Measurements from ENCODE around the gene RAB3IL1.

Gene RAB3IL1

GRCh38 chr11:61870541-61871031, 46.8 kb downstream of the RAB3IL1 start:
- peak overlapping the region in 1 of 2 experiments; percentile 58 for H3K27ac ChIP-seq (ENCODE audit: insufficient read depth in 1 of 2, low read depth in 1 of 2, low read length in 2 of 2, poor library complexity in 1 of 2, severe bottlenecking in 2 of 2)
- WGBS (ENCODE audit: insufficient coverage): 72% methylated on average over 8 of the region's 10 CpGs
- no peak for DNase-seq
- POLR2A ChIA-PET: interaction anchor here (0.6 to 1.8 kb wide), 2 partner anchors 54 to 56 kb away, joined by 3 to 4 read pairs; partner anchors contain the start of gene FADS1
- CTCF ChIA-PET: interaction anchor here (0.5 to 23.7 kb wide), 21 partner anchors 16 to 239 kb away, joined by 3 to 344 read pairs (median 4); partner anchors contain the start of genes FADS2 and FADS3
- H3K36me3 ChIP-seq (ENCODE audit: control insufficient read depth in 4 of 4, insufficient read depth in 4 of 4, low read length in 3 of 4): peaks cover 2 to 20% (median 15%) of the 10 kb centered on the region in 4 experiments
- H3K9me3 ChIP-seq (ENCODE audit: control extremely low read depth in 1 of 5, control insufficient read depth in 4 of 5, insufficient read depth in 2 of 5, low read depth in 1 of 5, low read length in 4 of 5): no peaks in the 10 kb centered on the region
- no peak overlapping the region for H3K4me3 ChIP-seq (ENCODE audit: control insufficient read depth in 1 of 7, extremely low read depth in 1 of 7, insufficient read depth in 4 of 7, low read depth in 2 of 7, low read length in 6 of 7)
- peaks cover 0 to 14% (median 6%) of the 10 kb centered on the region in 4 experiments for H3K4me1 ChIP-seq (ENCODE audit: control extremely low read depth in 1 of 4, control insufficient read depth in 4 of 4, insufficient read depth in 4 of 4, low read length in 3 of 4)
- peaks cover 0 to 2% (median 0%) of the 10 kb centered on the region in 5 experiments for H3K27me3 ChIP-seq (replicated peaks in 2 of 5; ENCODE audit: control insufficient read depth in 4 of 5, insufficient read depth in 5 of 5, low read length in 4 of 5)

GRCh38 chr11:61869708-61870451, 47.5 kb downstream of the RAB3IL1 start:
- Histone ChIP-seq H3K9me3 (ENCODE audit: control extremely low read depth in 1 of 5, control insufficient read depth in 4 of 5, insufficient read depth in 2 of 5, low read depth in 1 of 5, low read length in 4 of 5) (no peaks in the 10 kb centered on the region), H3K4me3 (ENCODE audit: control insufficient read depth in 1 of 7, extremely low read depth in 1 of 7, insufficient read depth in 4 of 7, low read depth in 2 of 7, low read length in 6 of 7) (no peak overlapping the region), H3K36me3 (ENCODE audit: control insufficient read depth in 4 of 4, insufficient read depth in 4 of 4, low read length in 3 of 4) (peaks cover 5 to 27% (median 22%) of the 10 kb centered on the region in 4 experiments), H3K27me3 (replicated peaks in 2 of 5; ENCODE audit: control insufficient read depth in 4 of 5, insufficient read depth in 5 of 5, low read length in 4 of 5) (peaks cover 0 to 2% (median 0%) of the 10 kb centered on the region in 5 experiments), H3K4me1 (ENCODE audit: control extremely low read depth in 1 of 4, control insufficient read depth in 4 of 4, insufficient read depth in 4 of 4, low read length in 3 of 4) (peaks cover 0 to 14% (median 6%) of the 10 kb centered on the region in 4 experiments), H3K27ac (ENCODE audit: insufficient read depth in 1 of 2, low read depth in 1 of 2, low read length in 2 of 2, poor library complexity in 1 of 2, severe bottlenecking in 2 of 2) (peak overlapping the region in 1 of 2 experiments; percentile 58)
- ChIA-PET CTCF (interaction anchor here (0.5 to 23.7 kb wide), 19 partner anchors 16 to 302 kb away, joined by 3 to 344 read pairs (median 4); partner anchors contain the start of genes FADS2 and FADS3), POLR2A (interaction anchor here (1.8 kb wide), 1 partner anchor 53 kb away, joined by 4 read pairs; the partner anchor contains the start of gene FADS1)
- peak; percentile 14 to 64 (median 34) for DNase-seq
- 91% methylated on average over 19 of the region's 21 CpGs for WGBS (ENCODE audit: insufficient coverage)

DNA sequence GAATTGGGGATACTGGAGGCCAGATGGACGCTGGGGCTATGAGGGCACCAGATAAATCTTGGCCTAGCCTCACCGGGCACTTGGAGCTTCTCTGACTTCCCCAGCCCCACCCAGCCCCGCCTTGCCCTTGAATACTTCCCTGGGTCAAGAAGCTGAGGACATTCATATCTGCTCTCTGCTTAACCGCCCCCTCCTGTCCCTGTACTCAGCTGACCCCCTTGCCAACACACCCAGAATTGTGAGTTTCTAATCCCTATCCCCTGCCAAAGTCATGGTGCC, 48.0 kb downstream of the RAB3IL1 start:
- peaks cover 0 to 2% (median 0%) of the 10 kb centered on the region in 5 experiments for H3K27me3 ChIP-seq (replicated peaks in 2 of 5; ENCODE audit: control insufficient read depth in 4 of 5, insufficient read depth in 5 of 5, low read length in 4 of 5)
- CTCF ChIA-PET: interaction anchor here (0.9 to 23.7 kb wide), 11 partner anchors 22 to 302 kb away, joined by 3 to 344 read pairs (median 9); partner anchors contain the start of genes FADS2 and FADS3
- DNase-seq: no peak
- 96% methylated on average over 4 of the region's 4 CpGs for WGBS (ENCODE audit: insufficient coverage)
- H3K27ac ChIP-seq (ENCODE audit: insufficient read depth in 1 of 2, low read depth in 1 of 2, low read length in 2 of 2, poor library complexity in 1 of 2, severe bottlenecking in 2 of 2): peak overlapping the region in 1 of 2 experiments; percentile 58
- peaks cover 5 to 32% (median 24%) of the 10 kb centered on the region in 4 experiments for H3K36me3 ChIP-seq (ENCODE audit: control insufficient read depth in 4 of 4, insufficient read depth in 4 of 4, low read length in 3 of 4)
- H3K4me3 ChIP-seq (ENCODE audit: control insufficient read depth in 1 of 7, extremely low read depth in 1 of 7, insufficient read depth in 4 of 7, low read depth in 2 of 7, low read length in 6 of 7): no peak overlapping the region
- POLR2A ChIA-PET: no interaction called here
- H3K9me3 ChIP-seq (ENCODE audit: control extremely low read depth in 1 of 5, control insufficient read depth in 4 of 5, insufficient read depth in 2 of 5, low read depth in 1 of 5, low read length in 4 of 5): no peaks in the 10 kb centered on the region
- peaks cover 0 to 14% (median 6%) of the 10 kb centered on the region in 4 experiments for H3K4me1 ChIP-seq (ENCODE audit: control extremely low read depth in 1 of 4, control insufficient read depth in 4 of 4, insufficient read depth in 4 of 4, low read length in 3 of 4)

DNA sequence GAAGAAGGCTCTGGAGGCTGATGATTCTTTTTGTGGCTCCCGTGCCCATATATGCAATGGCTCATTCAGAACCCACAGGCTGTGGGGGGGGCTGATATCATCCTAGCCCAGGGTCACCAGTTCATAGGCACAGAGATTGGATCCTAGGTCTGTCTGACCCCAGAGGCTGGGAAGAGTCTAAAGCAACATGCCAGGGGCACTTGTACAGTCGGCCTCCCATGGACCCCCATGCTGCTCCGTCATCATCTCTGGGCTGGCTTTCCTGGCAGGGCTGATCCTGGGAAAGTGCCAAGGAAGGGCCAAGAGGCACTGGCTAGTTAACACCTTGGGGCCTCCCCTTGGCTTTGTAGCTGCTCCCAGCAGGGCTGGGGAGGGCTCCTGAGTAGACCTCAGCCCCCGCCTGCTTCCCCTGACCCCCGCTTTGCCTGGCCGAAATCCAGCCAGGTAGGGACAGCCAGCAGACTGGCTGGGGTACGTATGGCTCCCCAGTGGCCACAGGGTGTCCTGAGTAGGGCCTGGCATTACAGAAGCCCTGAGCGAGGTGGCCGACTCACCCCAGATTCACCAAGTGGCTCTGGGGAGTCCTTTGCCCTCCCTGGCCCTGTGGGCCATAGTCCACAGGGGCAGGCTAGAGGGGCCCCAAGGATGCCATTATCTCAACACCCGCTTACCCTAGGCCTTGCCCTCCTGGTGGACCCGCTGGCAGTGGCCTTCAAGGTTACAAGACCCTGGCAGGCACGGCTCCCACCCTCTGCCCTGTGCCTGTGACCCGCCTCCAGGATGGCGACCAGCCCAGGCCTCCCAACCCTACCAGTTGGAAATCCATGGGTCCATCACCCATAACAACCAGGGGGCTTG, 48.6 kb downstream of the RAB3IL1 start:
- H3K27ac ChIP-seq (ENCODE audit: insufficient read depth in 1 of 2, low read depth in 1 of 2, low read length in 2 of 2, poor library complexity in 1 of 2, severe bottlenecking in 2 of 2): no peak overlapping the region
- H3K4me1 ChIP-seq (ENCODE audit: control extremely low read depth in 1 of 4, control insufficient read depth in 4 of 4, insufficient read depth in 4 of 4, low read length in 3 of 4): peaks cover 0 to 14% (median 6%) of the 10 kb centered on the region in 4 experiments
- DNase-seq: no peak
- 85% methylated on average over 9 of the region's 14 CpGs for WGBS (ENCODE audit: insufficient coverage)
- H3K4me3 ChIP-seq (ENCODE audit: control insufficient read depth in 1 of 7, extremely low read depth in 1 of 7, insufficient read depth in 4 of 7, low read depth in 2 of 7, low read length in 6 of 7): no peak overlapping the region
- peaks cover 0 to 2% (median 0%) of the 10 kb centered on the region in 5 experiments for H3K27me3 ChIP-seq (replicated peaks in 2 of 5; ENCODE audit: control insufficient read depth in 4 of 5, insufficient read depth in 5 of 5, low read length in 4 of 5)
- CTCF ChIA-PET: interaction anchor here (1.0 to 23.7 kb wide), 10 partner anchors 23 to 239 kb away, joined by 3 to 344 read pairs (median 10); partner anchors contain the start of genes FADS2 and FADS3
- POLR2A ChIA-PET: no interaction called here
- peaks cover 5 to 37% (median 25%) of the 10 kb centered on the region in 4 experiments for H3K36me3 ChIP-seq (ENCODE audit: control insufficient read depth in 4 of 4, insufficient read depth in 4 of 4, low read length in 3 of 4)
- H3K9me3 ChIP-seq (ENCODE audit: control extremely low read depth in 1 of 5, control insufficient read depth in 4 of 5, insufficient read depth in 2 of 5, low read depth in 1 of 5, low read length in 4 of 5): no peaks in the 10 kb centered on the region

DNA sequence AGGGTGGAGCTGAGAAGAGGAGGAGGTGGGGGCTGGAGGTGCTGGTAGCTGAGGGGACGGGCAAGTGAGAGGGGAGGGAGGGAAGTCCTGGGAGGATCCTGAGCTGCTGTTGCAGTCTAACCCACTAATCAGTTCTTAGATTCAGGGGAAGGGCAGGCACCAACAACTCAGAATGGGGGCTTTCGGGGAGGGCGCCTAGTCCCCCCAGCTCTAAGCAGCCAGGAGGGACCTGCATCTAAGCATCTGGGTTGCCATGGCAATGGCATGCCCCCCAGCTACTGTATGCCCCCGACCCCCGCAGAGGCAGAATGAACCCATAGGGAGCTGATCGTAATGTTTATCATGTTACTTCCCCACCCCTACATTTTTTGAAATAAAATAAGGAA, 50.4 kb downstream of the RAB3IL1 start:
- Histone ChIP-seq H3K4me3 (ENCODE audit: control insufficient read depth in 1 of 7, extremely low read depth in 1 of 7, insufficient read depth in 4 of 7, low read depth in 2 of 7, low read length in 6 of 7) (no peak overlapping the region), H3K27me3 (replicated peaks in 2 of 5; ENCODE audit: control insufficient read depth in 4 of 5, insufficient read depth in 5 of 5, low read length in 4 of 5) (peaks cover 0 to 2% (median 0%) of the 10 kb centered on the region in 5 experiments), H3K4me1 (ENCODE audit: control extremely low read depth in 1 of 4, control insufficient read depth in 4 of 4, insufficient read depth in 4 of 4, low read length in 3 of 4) (peaks cover 0 to 14% (median 6%) of the 10 kb centered on the region in 4 experiments), H3K27ac (ENCODE audit: insufficient read depth in 1 of 2, low read depth in 1 of 2, low read length in 2 of 2, poor library complexity in 1 of 2, severe bottlenecking in 2 of 2) (no peak overlapping the region), H3K36me3 (ENCODE audit: control insufficient read depth in 4 of 4, insufficient read depth in 4 of 4, low read length in 3 of 4) (peaks cover 9 to 56% (median 41%) of the 10 kb centered on the region in 4 experiments), H3K9me3 (ENCODE audit: control extremely low read depth in 1 of 5, control insufficient read depth in 4 of 5, insufficient read depth in 2 of 5, low read depth in 1 of 5, low read length in 4 of 5) (no peaks in the 10 kb centered on the region)
- ChIA-PET POLR2A (no interaction called here), CTCF (interaction anchor here (1.0 to 23.7 kb wide), 3 partner anchors 9 to 241 kb away, joined by 3 to 344 read pairs (median 9); partner anchors contain the start of gene FADS3)
- no peak for DNase-seq
- 94% methylated on average over 5 of the region's 6 CpGs for WGBS (ENCODE audit: insufficient coverage)

- H3K4me1 ChIP-seq (ENCODE audit: control extremely low read depth in 1 of 4, control insufficient read depth in 4 of 4, insufficient read depth in 4 of 4, low read length in 3 of 4): peaks cover 0 to 12% (median 4%) of the 10 kb centered on the region in 4 experiments
- no peak overlapping the region for H3K27ac ChIP-seq (ENCODE audit: insufficient read depth in 1 of 2, low read depth in 1 of 2, low read length in 2 of 2, poor library complexity in 1 of 2, severe bottlenecking in 2 of 2)
- POLR2A ChIA-PET: no interaction called here
- no peaks in the 10 kb centered on the region for H3K9me3 ChIP-seq (ENCODE audit: control extremely low read depth in 1 of 5, control insufficient read depth in 4 of 5, insufficient read depth in 2 of 5, low read depth in 1 of 5, low read length in 4 of 5)
- CTCF ChIA-PET: interaction anchor here (1.0 to 23.7 kb wide), 3 partner anchors 10 to 242 kb away, joined by 3 to 344 read pairs (median 9); partner anchors contain the start of gene FADS3
- H3K4me3 ChIP-seq (ENCODE audit: control insufficient read depth in 1 of 7, extremely low read depth in 1 of 7, insufficient read depth in 4 of 7, low read depth in 2 of 7, low read length in 6 of 7): no peak overlapping the region
- 99% methylated on average over 11 of the region's 18 CpGs for WGBS (ENCODE audit: insufficient coverage)
- peaks cover 9 to 61% (median 46%) of the 10 kb centered on the region in 4 experiments for H3K36me3 ChIP-seq (ENCODE audit: control insufficient read depth in 4 of 4, insufficient read depth in 4 of 4, low read length in 3 of 4)
- DNase-seq: no peak
- H3K27me3 ChIP-seq (replicated peaks in 2 of 5; ENCODE audit: control insufficient read depth in 4 of 5, insufficient read depth in 5 of 5, low read length in 4 of 5): no peaks in the 10 kb centered on the region
These were observed 51.0 kb downstream of the RAB3IL1 start for GRCh38 chr11:61866231-61866957.
